Gastrocnemius medialis (tissue), 4 donors: ENCODE data around the gene PHF11. TPM values are rescaled to one million over a fixed set of nuclear protein-coding genes. Genes with fewer than 3 reads are reported as not detected.

Experiments
- ATAC-seq, 2 donors: fragments of 150-250 bp; one replicate each; pipeline ENCODE4 v1.9.1; 2016
- DNase-seq, 2 donors: peaks; one replicate each; pipeline ENCODE4 v3.0.0-alpha.2; 2019
- H3K27ac ChIP-seq, 4 donors: fragments of 200-600 bp; sonication (generic); 1 replicate in 1 of 4; 2 replicates in 3 of 4; pipeline ENCODE4 v1.5.1; 2016 to 2018; ENCODE audit warnings: mild to moderate bottlenecking in 2 of 4, moderate library complexity in 1 of 4
- H3K27me3 ChIP-seq, 3 donors: fragments of 200-600 bp; sonication (generic) in 2 of 3; 1 replicate in 1 of 3; 2 replicates in 2 of 3; pipeline versions ENCODE4 v1.5.1 to v1.6.0; 2016 to 2019; ENCODE audit warnings: mild to moderate bottlenecking in 1 of 3, moderate library complexity in 1 of 3
- H3K36me3 ChIP-seq, 2 donors: fragments of 200-600 bp; sonication (generic) in 1 of 2; one replicate each; pipeline ENCODE4 v1.5.1; 2017 to 2018
- H3K4me1 ChIP-seq, 2 donors: fragments of 200-600 bp; sonication (generic) in 1 of 2; one replicate each; pipeline ENCODE4 v1.5.1; 2016 to 2017; ENCODE audit warnings: mild to moderate bottlenecking in 2 of 2
- H3K4me3 ChIP-seq, 4 donors: fragments of 200-600 bp; sonication (generic) in 3 of 4; 1 replicate in 1 of 4; 2 replicates in 3 of 4; pipeline ENCODE4 v1.5.1; 2016 to 2019; ENCODE audit warnings: mild to moderate bottlenecking in 2 of 4
- H3K9me3 ChIP-seq, 3 donors: fragments of 200-600 bp; sonication (generic) in 2 of 3; 1 replicate in 1 of 3; 2 replicates in 2 of 3; pipeline ENCODE4 v1.5.1; 2016 to 2019
- CTCF ChIP-seq, 5 experiments: fragments of 450-650 bp in 3 of 5; fragments of 200-600 bp in 2 of 5; sonication (generic) in 2 of 5; IDR thresholded peaks in 4 of 5; conservative IDR thresholded peaks in 1 of 5; 1 replicate in 4 of 5; 2 replicates in 1 of 5; pipeline ENCODE4 v1.5.1; 2016 to 2019; ENCODE audit warnings: antibody characterized with exemption in 5 of 5, mild to moderate bottlenecking in 3 of 5, moderate library complexity in 3 of 5
- POLR2A ChIP-seq, 2 donors: fragments of 450-650 bp; IDR thresholded peaks; one replicate each; pipeline ENCODE4 v1.6.1; 2017; ENCODE audit warnings: antibody characterized with exemption in 2 of 2, mild to moderate bottlenecking in 2 of 2, moderate library complexity in 2 of 2
- in situ Hi-C, 4 donors: fragments of 200-750 bp; cut with MboI; loops; one replicate each; pipeline versions ENCODE4 v1.15.0 to v1.8.0; 2017; ENCODE audit warnings: low sequenced_read_pairs in 4 of 4
- intact Hi-C: fragments of 100-400 bp; cut with DNase I; formaldehyde crosslinking; loops from one replicate; pipeline ENCODE4 v1.15.1; 2023; ENCODE audit warnings: low total_unique reads
- total RNA-seq, 4 donors: library from RNA; depleted of rRNA; stranded (reverse); fragments of >200 nt; gene quantifications; one replicate each; pipeline versions ENCODE4 v1.1.0 to v1.2.3, GENCODE V29; 2016

PHF11 gene
- total RNA-seq, result 10 to 100 TPM in 3 of 4 donors, 1 to 10 TPM in 1; 6.5 to 17.7 (median 13.8) TPM

DNA sequence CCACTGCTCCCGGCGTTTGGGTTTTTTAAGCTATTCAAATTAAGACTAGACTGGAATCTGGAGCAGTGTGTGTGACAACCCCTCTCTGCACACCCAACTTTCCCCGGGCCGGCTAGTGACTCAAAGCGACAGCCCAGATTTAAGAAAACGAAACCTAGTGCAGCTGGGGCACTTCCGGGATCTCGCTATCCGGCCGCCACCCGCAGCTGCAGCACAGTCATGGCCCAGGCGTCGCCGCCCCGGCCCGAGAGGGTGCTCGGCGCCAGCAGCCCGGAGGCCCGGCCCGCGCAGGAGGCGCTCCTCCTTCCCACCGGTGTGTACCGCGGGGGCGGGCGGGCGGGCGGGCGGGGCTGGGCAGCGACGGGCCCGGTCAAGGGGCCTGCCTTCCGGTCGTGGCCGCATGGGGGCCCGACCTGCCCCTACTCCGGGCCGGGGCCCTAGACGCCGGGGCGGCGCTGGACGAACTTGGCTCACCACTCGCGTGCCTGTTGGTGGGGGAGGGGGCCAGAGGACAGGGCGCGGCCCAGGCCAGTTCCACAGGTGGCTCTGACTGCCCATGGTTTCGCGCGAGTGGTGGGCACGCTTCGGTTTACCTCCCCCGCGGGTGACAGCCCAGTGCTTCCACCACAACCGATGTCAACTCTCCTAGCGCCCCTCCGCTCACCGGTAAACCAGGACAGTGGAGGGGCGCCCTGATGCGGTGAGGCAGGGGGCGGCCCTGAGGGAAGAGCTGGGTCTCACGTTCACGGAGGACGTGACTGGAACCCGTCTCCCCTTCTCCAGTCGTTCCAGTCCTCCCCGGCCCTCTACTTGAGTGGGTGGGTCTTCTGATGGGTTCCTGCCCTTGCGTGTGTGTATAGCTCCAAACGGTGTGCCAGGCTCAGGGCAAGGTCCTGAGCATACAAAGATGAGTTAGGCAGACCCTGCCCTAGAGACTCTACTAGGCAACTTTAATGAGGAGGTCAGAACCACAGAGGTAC lies at the start of gene PHF11:
TSS of gene PHF11 (plus strand) at position 171 of the 980 bp plus-strand sequence. CDS start at position 220, 49 bp downstream.
- intact Hi-C loops, result loop anchor here (2.0 to 10.0 kb wide), 5 partner anchors 51 to 401 kb away; partner anchors contain the start of genes CAB39L, RCBTB1 and SETDB2
- TF ChIP-seq CTCF (IDR thresholded peaks at IDR 0.05 in 4 of 5, conservative IDR thresholded peaks at IDR 0.05 in 1 of 5) (peak in 2 of 5 experiments; percentile 29 to 47), POLR2A (IDR thresholded peaks at IDR 0.05) (peak; percentile 26 to 34)
- Histone ChIP-seq H3K27me3 (no peaks in the 10 kb centered on the region), H3K9me3 (no peaks in the 10 kb centered on the region), H3K27ac (peak within 1 kb of the TSS; percentile 87 to 96 (median 88)), H3K36me3 (no peaks in the 10 kb centered on the region), H3K4me1 (no peaks in the 10 kb centered on the region), H3K4me3 (peak within 1 kb of the TSS; percentile 65 to 85 (median 82))
- in situ Hi-C loops, result no loop called here
- peak; percentile 57 to 84 for DNase-seq
- peak; percentile 79 to 87 for ATAC-seq

DNA sequence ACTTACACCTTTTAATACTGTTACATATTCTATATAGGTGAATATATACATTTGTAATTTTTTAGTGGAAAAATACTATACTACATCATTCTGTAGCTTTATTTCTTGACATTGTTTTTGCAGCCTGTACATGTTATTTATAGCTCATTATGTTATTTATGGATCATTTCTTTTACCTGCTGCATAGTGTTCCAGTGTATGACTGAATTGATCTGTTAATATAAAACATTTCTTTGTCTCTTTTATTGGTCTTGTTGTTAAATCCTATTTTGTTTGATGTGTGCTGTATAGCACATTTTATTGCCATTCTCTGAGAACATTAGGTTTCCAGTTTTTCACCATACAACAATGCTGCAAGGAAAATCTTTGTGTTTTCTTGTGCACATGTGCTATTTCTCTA lies 49.3 kb upstream of the PHF11 start:
- no peaks in the 10 kb centered on the region for H3K9me3 ChIP-seq
- intact Hi-C loops (no loop called here), in situ Hi-C loops (loop anchor here in 1 of 4 donors (25.0 kb wide), 1 partner anchor 334 kb away; no protein-coding TSS in a partner anchor)
- H3K4me1 ChIP-seq, result peaks cover 9 to 20% of the 10 kb centered on the region in 2 donors
- no peak overlapping the region for H3K4me3 ChIP-seq
- ATAC-seq, result no peak
- DNase-seq, result no peak
- no peaks in the 10 kb centered on the region for H3K36me3 ChIP-seq
- TF ChIP-seq POLR2A (IDR thresholded peaks at IDR 0.05), result no peak
- TF ChIP-seq CTCF (IDR thresholded peaks at IDR 0.05 in 4 of 5, conservative IDR thresholded peaks at IDR 0.05 in 1 of 5), result no peak
- no peaks in the 10 kb centered on the region for H3K27me3 ChIP-seq
- no peak overlapping the region for H3K27ac ChIP-seq

- Histone ChIP-seq H3K27ac (no peak overlapping the region), H3K4me1 (peaks cover 9 to 20% of the 10 kb centered on the region in 2 donors), H3K36me3 (peaks cover 0 to 5% of the 10 kb centered on the region in 2 donors), H3K4me3 (no peak overlapping the region), H3K9me3 (no peaks in the 10 kb centered on the region), H3K27me3 (no peaks in the 10 kb centered on the region)
- DNase-seq, result no peak
- intact Hi-C loops, result no loop called here
- in situ Hi-C loops, result loop anchor here in 1 of 4 donors (25.0 kb wide), 1 partner anchor 336 kb away; no protein-coding TSS in a partner anchor
- ATAC-seq, result no peak
- TF ChIP-seq POLR2A (IDR thresholded peaks at IDR 0.05), result no peak
- TF ChIP-seq CTCF (IDR thresholded peaks at IDR 0.05 in 4 of 5, conservative IDR thresholded peaks at IDR 0.05 in 1 of 5), result no peak
Measured at GRCh38 chr13:49448753-49449152, 47.0 kb upstream of the PHF11 start.

- intact Hi-C loops (no loop called here), in situ Hi-C loops (no loop called here)
- Histone ChIP-seq H3K27me3 (no peaks in the 10 kb centered on the region), H3K9me3 (no peaks in the 10 kb centered on the region), H3K27ac (no peak overlapping the region), H3K4me1 (peaks cover 4 to 14% of the 10 kb centered on the region in 2 donors), H3K4me3 (no peak overlapping the region), H3K36me3 (peaks cover 0 to 5% of the 10 kb centered on the region in 2 donors)
- no peak for ATAC-seq
- no peak for TF ChIP-seq POLR2A (IDR thresholded peaks at IDR 0.05)
- TF ChIP-seq CTCF (IDR thresholded peaks at IDR 0.05 in 4 of 5, conservative IDR thresholded peaks at IDR 0.05 in 1 of 5), result no peak
- DNase-seq, result no peak
Measured at GRCh38 chr13:49450105-49450819, 45.5 kb upstream of the PHF11 start.
